DND-41 (cell line): Measurements from ENCODE around the gene MCU.

ENCODE experiments used
- ATAC-seq: fragments of 200-7000 bp; cut with Tn5 transposase; 3 replicates; pipeline ENCODE4 v1.9.1; 2021; ENCODE audit warnings: low read depth; ENCODE audit not compliant: insufficient read depth
- DNase-seq: peaks from one replicate; pipeline ENCODE4 v3.0.0-alpha.2; 2020
- H2AFZ ChIP-seq: 2 replicates; pipeline ENCODE4 v1.6.0; 2012; ENCODE audit warnings: low read depth, low read length
- H3K27ac ChIP-seq: 2 replicates; pipeline ENCODE4 v1.5.1; 2012; ENCODE audit warnings: low read length, inconsistent platforms
- H3K27me3 ChIP-seq: fragments of 200-600 bp; sonication (generic); 2 replicates; pipeline ENCODE4 v1.6.0; 2012; ENCODE audit warnings: low read length, mild to moderate bottlenecking, inconsistent platforms; ENCODE audit not compliant: insufficient read depth, poor library complexity
- H3K36me3 ChIP-seq: 2 replicates; pipeline ENCODE4 v1.5.1; 2012; ENCODE audit warnings: low read length, inconsistent platforms; ENCODE audit not compliant: insufficient read depth
- H3K4me1 ChIP-seq: 2 replicates; pipeline ENCODE4 v1.5.1; 2012; ENCODE audit warnings: mild to moderate bottlenecking, low read length; ENCODE audit not compliant: insufficient read depth
- H3K4me2 ChIP-seq: 2 replicates; pipeline ENCODE4 v1.6.0; 2012; ENCODE audit warnings: mild to moderate bottlenecking, moderate library complexity, low read length, inconsistent platforms; ENCODE audit not compliant: insufficient read depth
- H3K4me3 ChIP-seq, 2 experiments: fragments of 200-600 bp in 1 of 2; shearing (Covaris generic) in 1 of 2; 2 replicates each; pipeline ENCODE4 v1.5.1; 2012 to 2016; ENCODE audit warnings: inconsistent platforms in 2 of 2, low read length in 2 of 2, mild to moderate bottlenecking in 2 of 2, low read depth in 1 of 2, moderate library complexity in 1 of 2
- H3K79me2 ChIP-seq: 2 replicates; pipeline ENCODE4 v1.6.0; 2012; ENCODE audit warnings: low read length, inconsistent platforms; ENCODE audit not compliant: insufficient read depth
- H3K9ac ChIP-seq: 2 replicates; pipeline ENCODE4 v1.6.0; 2012; ENCODE audit warnings: low read depth, mild to moderate bottlenecking, inconsistent platforms, low read length, moderate library complexity
- H3K9me3 ChIP-seq: 2 replicates; pipeline ENCODE4 v1.5.1; 2012; ENCODE audit warnings: low read length, moderate library complexity, mild to moderate bottlenecking, inconsistent platforms; ENCODE audit not compliant: insufficient read depth, severe bottlenecking
- H4K20me1 ChIP-seq: 2 replicates; pipeline ENCODE4 v1.6.0; 2012; ENCODE audit warnings: low read length; ENCODE audit not compliant: insufficient read depth
- CTCF ChIP-seq: IDR thresholded peaks from 2 replicates; pipeline ENCODE4 v1.5.1; 2012; ENCODE audit warnings: borderline replicate concordance, low read length, moderate library complexity, mild to moderate bottlenecking; ENCODE audit not compliant: poor library complexity, severe bottlenecking; ENCODE audit errors: extremely low read depth
- EZH2 ChIP-seq: IDR thresholded peaks from 3 replicates; pipeline ENCODE4 v1.6.1; 2012; ENCODE audit warnings: borderline replicate concordance, low read depth, mild to moderate bottlenecking, moderate library complexity, low read length, inconsistent platforms; ENCODE audit not compliant: severe bottlenecking

The MCU gene

GRCh38 chr10:72729528-72729927 lies 37.6 kb downstream of the MCU start:
- no peak for TF ChIP-seq EZH2
- no peak for TF ChIP-seq CTCF
- Histone ChIP-seq H4K20me1 (no peaks in the 10 kb centered on the region), H3K4me2 (no peak overlapping the region), H3K36me3 (no peaks in the 10 kb centered on the region), H3K79me2 (peaks cover 2% of the 10 kb centered on the region; the same call in 1 of the 2 replicates), H3K27ac (no peak overlapping the region), H3K4me1 (no peaks in the 10 kb centered on the region), H2AFZ (no peak overlapping the region), H3K9ac (no peak overlapping the region), H3K9me3 (no peaks in the 10 kb centered on the region), H3K27me3 (no peaks in the 10 kb centered on the region), H3K4me3 (no peak overlapping the region)
- DNase-seq (no peak), ATAC-seq (no peak)

- no peak overlapping the region for H2AFZ ChIP-seq
- H3K36me3 ChIP-seq, result no peaks in the 10 kb centered on the region
- H3K27me3 ChIP-seq, result no peaks in the 10 kb centered on the region
- no peak for DNase-seq
- no peak overlapping the region for H3K4me2 ChIP-seq
- H3K9me3 ChIP-seq, result no peaks in the 10 kb centered on the region
- ATAC-seq, result no peak
- H3K9ac ChIP-seq, result no peak overlapping the region
- no peak for TF ChIP-seq EZH2
- TF ChIP-seq CTCF, result no peak
- no peaks in the 10 kb centered on the region for H4K20me1 ChIP-seq
- H3K27ac ChIP-seq, result no peak overlapping the region
- H3K79me2 ChIP-seq, result peaks cover 6% of the 10 kb centered on the region; the same call in 1 of the 2 replicates
- H3K4me3 ChIP-seq, result no peak overlapping the region
- H3K4me1 ChIP-seq, result no peaks in the 10 kb centered on the region
Observed at GRCh38 chr10:72730479-72730878, 38.5 kb downstream of the MCU start.

DNA sequence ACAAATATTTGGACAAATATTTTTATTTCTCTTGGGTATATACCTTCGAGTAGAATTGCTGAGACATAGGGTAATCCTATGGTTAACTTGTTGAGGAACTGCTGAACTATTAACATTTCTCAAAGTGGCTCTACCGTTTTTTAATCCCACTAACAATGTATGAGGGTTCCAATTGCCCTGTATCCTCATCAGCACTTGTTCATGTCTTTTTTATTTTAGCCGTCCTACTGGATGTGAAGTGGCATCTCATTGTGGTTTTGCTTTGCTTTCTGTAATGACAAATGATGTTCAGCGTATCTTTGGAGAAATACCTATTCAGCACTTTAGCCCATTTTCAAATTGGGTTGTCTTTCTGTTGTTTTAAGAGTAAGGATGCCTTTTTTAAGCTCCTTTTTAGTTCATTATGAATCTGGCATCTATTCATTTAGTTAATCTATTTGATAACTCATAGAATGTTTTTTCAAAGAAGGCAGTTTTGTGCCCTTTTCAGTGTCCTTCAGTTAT lies 40.0 kb downstream of the MCU start:
- ATAC-seq, result no peak
- Histone ChIP-seq H3K9ac (no peak overlapping the region), H3K27ac (no peak overlapping the region), H3K4me1 (no peaks in the 10 kb centered on the region), H2AFZ (no peak overlapping the region), H4K20me1 (no peaks in the 10 kb centered on the region), H3K4me2 (no peak overlapping the region), H3K79me2 (peaks cover 6% of the 10 kb centered on the region; the same call in 1 of the 2 replicates), H3K36me3 (no peaks in the 10 kb centered on the region), H3K27me3 (no peaks in the 10 kb centered on the region), H3K4me3 (no peak overlapping the region), H3K9me3 (no peaks in the 10 kb centered on the region)
- DNase-seq, result no peak
- TF ChIP-seq EZH2 (no peak), CTCF (no peak)

- TF ChIP-seq EZH2, result no peak
- no peak for TF ChIP-seq CTCF
- Histone ChIP-seq H3K4me1 (no peaks in the 10 kb centered on the region), H3K79me2 (peaks cover 6% of the 10 kb centered on the region; the same call in 1 of the 2 replicates), H3K27me3 (no peaks in the 10 kb centered on the region), H3K27ac (no peak overlapping the region), H4K20me1 (no peaks in the 10 kb centered on the region), H3K4me2 (no peak overlapping the region), H3K9ac (no peak overlapping the region), H3K4me3 (no peak overlapping the region), H2AFZ (no peak overlapping the region), H3K9me3 (no peaks in the 10 kb centered on the region), H3K36me3 (no peaks in the 10 kb centered on the region)
- DNase-seq, result no peak
- ATAC-seq, result no peak
Observed at GRCh38 chr10:72732521-72732920, 40.6 kb downstream of the MCU start.
